KOPT-K1 (cell line): ENCODE data around the gene RIMS4.

Source experiments
- H3K27ac ChIP-seq: fragments of 200-600 bp; sonication (generic); 2 replicates; pipeline ENCODE4 v1.5.1; 2016; ENCODE audit warnings: antibody characterized with exemption, mild to moderate bottlenecking, low read depth, low read length; ENCODE audit not compliant: poor library complexity, severe bottlenecking
- H3K36me3 ChIP-seq: fragments of 200-600 bp; sonication (generic); 2 replicates; pipeline ENCODE4 v1.5.1; 2017; ENCODE audit warnings: antibody characterized with exemption, mild to moderate bottlenecking, low read length, moderate library complexity; ENCODE audit not compliant: insufficient read depth
- H3K9me3 ChIP-seq: fragments of 200-600 bp; sonication (generic); 2 replicates; pipeline ENCODE4 v1.5.1; 2017; ENCODE audit warnings: antibody characterized with exemption, low read length, mild to moderate bottlenecking; ENCODE audit not compliant: insufficient read depth, poor library complexity, severe bottlenecking

The RIMS4 gene

DNA sequence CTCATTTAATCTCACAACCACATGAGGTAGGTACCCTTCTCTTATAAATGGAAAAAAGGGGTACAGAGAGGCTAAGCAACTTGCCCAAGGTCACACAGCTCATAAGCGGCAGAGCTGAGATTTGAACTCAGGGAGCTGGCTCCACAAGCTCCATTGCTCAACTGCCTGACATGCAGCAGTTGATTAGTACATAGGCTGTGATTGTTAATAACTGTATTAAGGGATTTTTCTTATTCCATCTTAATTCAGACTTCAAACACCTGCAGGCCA, 88.6 kb downstream of the RIMS4 start:
- no peaks in the 10 kb centered on the region for H3K9me3 ChIP-seq
- no peak overlapping the region for H3K27ac ChIP-seq
- no peaks in the 10 kb centered on the region for H3K36me3 ChIP-seq

- H3K9me3 ChIP-seq = no peaks in the 10 kb centered on the region
- no peaks in the 10 kb centered on the region for H3K36me3 ChIP-seq
- no peak overlapping the region for H3K27ac ChIP-seq
Observed at GRCh38 chr20:44720997-44721784, 89.2 kb downstream of the RIMS4 start.

DNA sequence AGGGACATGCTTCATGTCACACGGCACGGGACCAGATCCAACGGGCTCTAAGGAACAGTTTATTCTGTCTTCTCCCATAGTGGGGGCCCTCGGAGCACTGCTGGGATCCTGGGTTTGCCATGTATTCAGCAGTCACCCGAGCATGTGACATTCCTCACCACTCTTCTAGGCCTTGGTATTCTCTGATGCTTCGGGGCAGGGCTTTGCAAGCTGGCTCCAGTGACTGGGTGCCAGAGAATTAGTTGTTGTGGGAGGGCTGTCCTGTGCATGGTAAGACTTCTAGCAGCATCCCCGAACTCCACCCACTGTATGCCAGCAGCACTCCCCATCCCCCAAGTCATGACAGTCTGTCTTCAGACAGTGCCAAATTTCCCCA, 89.7 kb downstream of the RIMS4 start:
- Histone ChIP-seq H3K27ac (no peak overlapping the region), H3K36me3 (no peaks in the 10 kb centered on the region), H3K9me3 (no peaks in the 10 kb centered on the region)

DNA sequence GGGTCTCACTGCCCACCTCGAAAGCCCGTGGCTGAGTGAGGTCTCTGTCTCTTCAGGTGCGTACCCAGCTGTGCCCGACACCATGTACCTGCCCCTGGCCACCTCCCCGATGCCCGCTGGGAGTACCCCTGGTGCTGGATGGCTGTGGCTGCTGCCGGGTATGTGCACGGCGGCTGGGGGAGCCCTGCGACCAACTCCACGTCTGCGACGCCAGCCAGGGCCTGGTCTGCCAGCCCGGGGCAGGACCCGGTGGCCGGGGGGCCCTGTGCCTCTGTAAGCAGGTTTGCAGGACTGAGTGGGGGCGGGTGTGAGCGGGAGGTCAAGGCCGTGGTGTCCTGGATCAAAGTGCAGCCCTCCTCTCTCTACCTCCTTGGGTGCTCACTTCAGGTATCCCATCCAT, 90.5 kb downstream of the RIMS4 start:
- Histone ChIP-seq H3K36me3 (no peaks in the 10 kb centered on the region), H3K9me3 (no peaks in the 10 kb centered on the region), H3K27ac (no peak overlapping the region)

GRCh38 chr20:44717986-44718385, 92.4 kb downstream of the RIMS4 start:
- Histone ChIP-seq H3K36me3 (no peaks in the 10 kb centered on the region), H3K27ac (no peak overlapping the region), H3K9me3 (no peaks in the 10 kb centered on the region)

- no peaks in the 10 kb centered on the region for H3K9me3 ChIP-seq
- no peaks in the 10 kb centered on the region for H3K36me3 ChIP-seq
- no peak overlapping the region for H3K27ac ChIP-seq
Observed at GRCh38 chr20:44716309-44717106, 93.8 kb downstream of the RIMS4 start.

GRCh38 chr20:44715499-44716308, 94.6 kb downstream of the RIMS4 start:
- H3K36me3 ChIP-seq = no peaks in the 10 kb centered on the region
- no peaks in the 10 kb centered on the region for H3K9me3 ChIP-seq
- no peak overlapping the region for H3K27ac ChIP-seq

- Histone ChIP-seq H3K9me3 (no peaks in the 10 kb centered on the region), H3K27ac (no peak within 1 kb of the TSS), H3K36me3 (no peaks in the 10 kb centered on the region)
Observed at GRCh38 chr20:44714701-44715498, 95.4 kb downstream of the RIMS4 start, which contains the start of gene CCN5. TSS of gene CCN5 (plus strand) at chr20:44715369. CDS start at chr20:44715391, 22 bp downstream.

DNA sequence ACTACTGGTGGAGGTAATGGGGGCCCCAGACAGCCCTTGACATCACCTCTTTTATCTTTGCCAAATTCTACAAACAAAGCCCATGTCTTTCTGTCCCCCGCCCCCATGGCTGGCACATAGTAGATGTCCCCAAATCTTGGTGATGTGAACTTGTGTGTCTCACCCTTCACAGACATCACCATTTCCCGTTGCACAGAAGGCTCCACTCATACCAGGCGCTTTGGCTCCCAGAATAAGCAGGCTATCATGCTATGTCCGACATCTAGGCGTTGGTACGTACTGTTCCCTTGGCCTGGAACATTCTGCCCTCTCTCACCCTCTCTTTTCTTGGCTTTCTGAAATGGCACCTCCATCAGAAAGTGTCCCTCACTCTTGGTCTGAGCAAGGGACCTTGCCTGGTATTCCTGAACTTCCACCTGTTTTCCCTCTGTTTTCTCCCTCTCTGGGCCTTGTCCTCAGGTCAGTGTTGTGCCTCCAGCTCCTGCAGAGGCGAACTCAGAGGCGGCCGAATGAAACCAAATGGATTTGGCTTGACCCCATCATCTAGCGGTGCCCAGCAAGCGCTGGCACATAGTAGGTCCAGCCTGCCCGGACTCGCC, 96.1 kb downstream of the RIMS4 start:
- H3K27ac ChIP-seq = no peak overlapping the region
- H3K36me3 ChIP-seq = no peaks in the 10 kb centered on the region
- H3K9me3 ChIP-seq = no peaks in the 10 kb centered on the region

DNA sequence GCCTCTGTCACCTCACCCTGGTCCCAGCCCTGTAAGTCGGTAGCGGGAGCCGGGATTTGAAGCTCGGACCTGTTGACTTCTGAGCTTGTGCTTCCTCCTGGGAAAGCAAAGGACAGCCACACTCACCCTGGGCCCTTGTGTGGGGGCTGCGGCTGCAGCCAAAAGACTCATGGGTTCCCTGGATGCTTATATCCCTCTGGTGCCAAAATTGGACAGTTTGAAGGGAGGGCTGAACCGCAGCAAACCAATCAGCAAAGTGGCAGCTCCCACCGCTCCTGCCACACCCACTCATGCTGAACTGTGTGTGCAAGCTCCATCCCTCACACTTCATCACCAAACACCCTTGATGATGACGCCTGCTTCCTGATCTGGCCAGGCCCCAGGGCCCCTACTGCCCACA, 99.1 kb downstream of the RIMS4 start:
- Histone ChIP-seq H3K27ac (no peak overlapping the region), H3K9me3 (no peaks in the 10 kb centered on the region), H3K36me3 (no peaks in the 10 kb centered on the region)

GRCh38 chr20:44709797-44710196, 100.5 kb downstream of the RIMS4 start:
- no peaks in the 10 kb centered on the region for H3K9me3 ChIP-seq
- H3K36me3 ChIP-seq = no peaks in the 10 kb centered on the region
- H3K27ac ChIP-seq = no peak overlapping the region

DNA sequence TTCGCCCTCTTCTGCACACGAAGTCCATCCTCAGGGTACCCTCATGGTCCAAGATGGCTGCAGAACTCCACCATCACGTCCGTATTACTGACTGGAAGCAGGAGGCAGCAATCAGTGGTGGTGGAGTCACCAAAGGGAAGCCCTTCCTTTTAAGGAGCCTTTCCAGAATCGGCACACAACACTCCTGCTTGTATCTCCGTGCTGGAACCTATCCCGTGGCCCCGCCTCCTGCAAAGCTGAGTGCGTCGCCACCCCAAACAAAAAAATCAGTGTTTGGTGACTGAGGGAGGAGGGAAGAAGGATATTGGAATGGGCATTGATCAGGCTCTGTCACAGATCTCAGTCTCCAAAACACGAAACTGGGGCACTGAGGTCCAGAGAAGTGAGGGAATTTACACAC, 101.0 kb downstream of the RIMS4 start:
- Histone ChIP-seq H3K9me3 (no peaks in the 10 kb centered on the region), H3K27ac (no peak overlapping the region), H3K36me3 (no peaks in the 10 kb centered on the region)

- Histone ChIP-seq H3K27ac (no peak overlapping the region), H3K36me3 (no peaks in the 10 kb centered on the region), H3K9me3 (no peaks in the 10 kb centered on the region)
Observed at GRCh38 chr20:44707018-44707579, 103.2 kb downstream of the RIMS4 start.
